Central memory CD8-positive, alpha-beta T cell (primary cell): ENCODE data around the gene HDDC3.
A peak's percentile ranks its signal among the peaks of the same experiment; 100 is the strongest.
"Not testable (repeated sequence)": the region's sequence is repeated elsewhere in the genome, so short reads cannot be mapped to it uniquely, and the experiment has no call there.

Experiments
- ATAC-seq: fragments of 150-1000 bp; cut with Tn5 transposase; replicated peaks from 2 replicates; pipeline ENCODE4 v1.10.0; 2022; ENCODE audit warnings: mild to moderate bottlenecking, moderate FRiP score, moderate number of reproducible peaks; ENCODE audit not compliant: poor library complexity, severe bottlenecking; ENCODE audit errors: extremely low read depth
- DNase-seq, 2 donors: peaks; one replicate each; pipeline ENCODE4 v3.0.0; 2021; ENCODE audit warnings: low spot score in 2 of 2
- H3K27ac Mint-ChIP-seq: one replicate; pipeline ENCODE4 v1.8.0; 2022; ENCODE audit warnings: low read depth, mild to moderate bottlenecking, moderate library complexity, mixed read lengths
- H3K27me3 Mint-ChIP-seq: one replicate; pipeline ENCODE4 v1.8.0; 2022; ENCODE audit warnings: mixed read lengths
- H3K36me3 Mint-ChIP-seq: one replicate; pipeline ENCODE4 v1.8.0; 2022; ENCODE audit warnings: mild to moderate bottlenecking, moderate library complexity, mixed read lengths; ENCODE audit not compliant: insufficient read depth
- H3K4me1 Mint-ChIP-seq: one replicate; pipeline ENCODE4 v1.8.0; 2022; ENCODE audit warnings: mixed read lengths
- H3K4me3 Mint-ChIP-seq: one replicate; pipeline ENCODE4 v1.8.0; 2022; ENCODE audit warnings: mild to moderate bottlenecking, moderate library complexity, mixed read lengths
- H3K9me3 Mint-ChIP-seq: one replicate; pipeline ENCODE4 v1.8.0; 2022; ENCODE audit warnings: mixed read lengths

The HDDC3 gene

DNA sequence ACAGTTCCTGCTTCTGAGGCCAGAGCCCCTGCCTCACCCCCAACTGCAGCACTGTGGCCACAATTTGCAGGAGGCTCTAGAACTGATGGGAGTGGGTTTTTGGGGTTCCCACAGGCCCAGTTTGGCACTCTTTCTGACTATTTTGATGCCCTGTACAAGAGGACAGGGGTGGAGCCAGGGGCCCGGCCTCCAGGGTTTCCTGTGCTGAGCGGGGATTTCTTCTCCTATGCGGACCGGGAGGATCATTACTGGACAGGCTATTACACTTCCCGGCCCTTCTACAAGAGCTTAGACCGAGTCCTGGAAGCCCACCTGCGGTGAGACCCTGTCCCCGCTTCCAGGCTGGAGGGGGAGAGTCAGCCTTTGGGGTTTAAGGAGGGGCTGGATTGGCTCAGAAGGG, 22.4 kb downstream of the HDDC3 start:
- Mint-ChIP-seq H3K27me3 (no peaks in the 10 kb centered on the region), H3K4me3 (no peak overlapping the region), H3K4me1 (peaks cover 8% of the 10 kb centered on the region), H3K9me3 (no peaks in the 10 kb centered on the region), H3K27ac (no peak overlapping the region), H3K36me3 (peaks cover 43% of the 10 kb centered on the region)
- ATAC-seq: no peak
- no peak for DNase-seq

DNA sequence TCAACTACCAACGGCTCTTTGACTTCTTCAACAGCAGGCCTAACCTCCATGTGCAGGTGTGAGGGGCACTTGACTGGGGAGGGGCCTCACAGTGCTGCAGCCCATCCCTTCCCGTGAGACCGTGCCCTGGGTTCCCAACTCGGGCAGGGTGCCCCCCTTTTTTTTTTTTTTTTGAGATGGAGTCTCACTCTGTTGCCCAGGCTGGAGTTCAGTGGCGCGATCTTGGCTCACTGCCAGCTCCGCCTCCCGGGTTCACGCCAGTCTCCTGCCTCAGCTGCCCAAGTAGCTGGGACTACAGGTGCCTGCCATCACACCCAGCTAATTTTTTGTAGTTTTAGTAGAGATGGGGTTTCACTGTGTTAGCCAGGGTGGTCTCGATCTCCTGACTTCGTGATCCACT, 22.9 kb downstream of the HDDC3 start:
- not testable (repeated sequence) for H3K27ac Mint-ChIP-seq, DNase-seq, H3K4me3 Mint-ChIP-seq, ATAC-seq, H3K9me3 Mint-ChIP-seq, H3K4me1 Mint-ChIP-seq, H3K27me3 Mint-ChIP-seq
- peaks cover 40% of the 10 kb centered on the region for H3K36me3 Mint-ChIP-seq

DNA sequence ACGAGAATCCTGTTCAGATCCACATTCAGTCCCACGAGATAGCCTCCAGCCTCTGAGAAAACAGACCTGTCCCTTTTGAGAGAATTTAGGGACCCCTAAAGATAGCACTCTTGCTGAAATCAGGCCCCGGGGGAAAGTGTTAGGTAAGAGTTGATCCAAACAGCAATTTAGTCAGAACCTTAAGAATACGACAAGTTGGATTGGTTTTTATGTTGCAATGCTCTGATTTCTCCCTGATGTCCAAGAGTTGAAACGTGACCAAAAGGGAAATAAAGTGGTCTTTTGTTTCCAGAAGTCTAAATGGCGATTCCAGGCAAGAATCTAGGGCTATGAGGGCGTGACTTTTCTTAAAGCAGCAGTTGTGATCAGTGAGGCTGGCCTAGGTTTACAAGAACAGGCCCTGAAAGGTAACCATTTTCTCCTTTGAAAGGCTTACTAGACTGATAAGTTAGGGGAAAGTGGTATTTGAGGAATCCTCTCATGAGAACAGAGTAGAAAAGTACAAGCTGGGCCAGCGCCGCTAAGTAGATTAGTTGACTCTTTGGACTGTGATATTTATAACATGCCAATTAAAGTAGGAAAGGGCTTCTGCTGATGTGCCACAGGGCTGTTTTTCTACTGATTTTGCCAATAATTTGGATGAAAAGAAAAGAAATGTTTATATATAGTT, 24.4 kb downstream of the HDDC3 start:
- DNase-seq (no peak), ATAC-seq (no peak)
- H3K9me3 Mint-ChIP-seq: no peaks in the 10 kb centered on the region
- H3K27me3 Mint-ChIP-seq: no peaks in the 10 kb centered on the region
- H3K27ac Mint-ChIP-seq: no peak overlapping the region
- peaks cover 15% of the 10 kb centered on the region for H3K4me1 Mint-ChIP-seq
- no peak overlapping the region for H3K4me3 Mint-ChIP-seq
- H3K36me3 Mint-ChIP-seq: peaks cover 33% of the 10 kb centered on the region

DNA sequence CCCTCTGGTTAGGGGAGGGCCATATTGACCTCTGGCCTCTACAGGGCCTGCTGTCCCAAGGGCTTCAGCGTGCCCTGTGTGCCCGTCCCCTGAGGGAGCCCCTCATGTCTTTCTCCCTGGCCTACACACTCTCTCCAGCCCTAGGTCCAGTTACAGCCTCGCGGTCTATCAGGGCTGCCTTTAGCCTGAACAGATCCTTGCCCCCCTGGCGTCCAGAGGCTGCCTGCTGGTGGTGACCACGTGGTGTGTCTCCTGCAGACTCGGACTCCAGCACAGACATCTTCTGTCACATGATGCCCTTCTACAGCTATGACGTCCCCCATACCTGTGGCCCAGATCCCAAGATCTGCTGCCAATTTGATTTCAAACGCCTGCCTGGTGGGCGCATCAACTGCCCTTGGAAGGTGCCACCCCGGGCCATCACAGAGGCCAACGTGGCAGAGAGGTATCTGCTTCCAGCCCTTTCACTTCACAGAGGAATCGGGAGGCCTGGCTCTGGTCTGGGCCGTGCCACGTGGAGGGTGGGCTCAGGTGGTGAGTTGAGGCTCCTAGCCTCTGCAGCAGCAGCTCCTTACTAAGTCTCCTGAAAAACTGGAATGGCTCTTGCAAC, 25.2 kb downstream of the HDDC3 start:
- DNase-seq: no peak
- Mint-ChIP-seq H3K27ac (peak overlapping the region; percentile 75), H3K36me3 (peaks cover 31% of the 10 kb centered on the region), H3K27me3 (no peaks in the 10 kb centered on the region), H3K4me3 (no peak overlapping the region), H3K4me1 (peaks cover 15% of the 10 kb centered on the region), H3K9me3 (no peaks in the 10 kb centered on the region)
- no peak for ATAC-seq

DNA sequence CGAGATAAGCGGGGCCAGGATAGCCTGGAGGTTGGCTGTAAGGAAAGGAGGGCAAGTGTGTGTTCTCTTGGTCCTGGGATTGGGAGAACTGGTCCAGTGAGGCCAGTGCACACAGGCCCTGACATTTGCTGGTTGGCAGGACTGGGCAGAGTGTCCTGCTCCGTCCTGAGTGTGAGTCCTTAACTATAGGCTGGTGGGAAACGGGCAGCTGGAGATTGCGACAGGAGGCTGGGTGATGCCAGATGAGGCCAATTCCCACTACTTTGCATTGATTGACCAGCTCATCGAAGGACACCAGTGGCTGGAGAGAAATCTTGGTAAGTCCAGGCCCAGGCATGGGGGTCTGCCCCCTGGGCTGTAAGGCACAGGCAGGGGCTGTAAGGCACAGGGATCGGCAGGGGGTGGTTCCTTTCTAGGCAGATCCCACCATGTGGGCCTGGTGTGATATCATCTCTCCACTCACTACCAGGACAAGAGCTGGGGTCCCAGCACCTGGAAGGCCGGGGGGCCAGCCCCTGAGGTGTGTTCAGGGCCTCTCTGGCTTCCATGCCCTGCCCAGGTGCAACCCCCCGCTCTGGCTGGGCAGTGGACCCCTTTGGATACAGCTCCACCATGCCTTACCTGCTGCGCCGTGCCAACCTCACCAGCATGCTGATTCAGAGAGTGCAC, 26.0 kb downstream of the HDDC3 start:
- ATAC-seq (no peak), DNase-seq (no peak)
- no peaks in the 10 kb centered on the region for H3K27me3 Mint-ChIP-seq
- peaks cover 21% of the 10 kb centered on the region for H3K4me1 Mint-ChIP-seq
- no peak overlapping the region for H3K4me3 Mint-ChIP-seq
- peaks cover 26% of the 10 kb centered on the region for H3K36me3 Mint-ChIP-seq
- H3K9me3 Mint-ChIP-seq: no peaks in the 10 kb centered on the region
- H3K27ac Mint-ChIP-seq: peak overlapping the region; percentile 29

DNA sequence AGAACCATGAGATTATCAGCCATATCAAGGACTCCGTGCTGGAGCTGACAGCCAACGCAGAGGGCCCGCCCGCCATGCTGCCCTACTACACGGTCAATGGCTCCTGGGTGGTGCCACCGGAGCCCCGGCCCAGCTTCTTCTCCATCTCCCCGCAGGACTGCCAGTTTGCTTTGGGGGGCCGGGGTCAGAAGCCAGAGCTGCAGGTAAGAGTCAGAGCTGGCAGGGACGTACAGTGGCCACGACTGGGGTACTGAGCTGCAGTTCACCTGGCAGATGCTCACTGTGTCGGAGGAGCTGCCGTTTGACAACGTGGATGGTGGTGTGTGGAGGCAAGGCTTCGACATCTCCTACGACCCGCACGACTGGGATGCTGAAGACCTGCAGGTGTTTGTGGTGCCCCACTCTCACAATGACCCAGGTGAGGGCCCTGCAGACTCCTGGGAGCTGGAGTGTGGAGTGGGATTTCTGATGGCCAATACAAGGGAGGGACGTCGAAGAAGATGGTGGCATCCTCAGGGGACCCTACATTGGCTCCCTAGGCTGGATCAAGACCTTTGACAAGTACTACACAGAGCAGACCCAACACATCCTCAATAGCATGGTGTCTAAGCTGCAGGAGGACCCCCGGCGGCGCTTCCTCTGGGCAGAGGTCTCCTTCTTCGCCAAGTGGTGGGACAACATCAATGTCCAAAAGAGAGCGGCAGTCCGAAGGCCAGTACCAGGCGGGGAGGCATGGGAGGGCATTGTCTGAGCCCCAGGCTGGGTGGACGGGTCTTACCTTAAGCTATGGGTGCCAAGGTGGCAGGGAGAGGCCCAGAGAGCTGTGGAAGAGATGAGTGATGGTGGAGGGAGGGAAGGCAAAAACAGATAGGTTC, 26.8 kb downstream of the HDDC3 start:
- H3K27ac Mint-ChIP-seq: peak overlapping the region; percentile 29
- H3K4me3 Mint-ChIP-seq: peak overlapping the region; percentile 13
- H3K4me1 Mint-ChIP-seq: peaks cover 24% of the 10 kb centered on the region
- H3K27me3 Mint-ChIP-seq: no peaks in the 10 kb centered on the region
- H3K9me3 Mint-ChIP-seq: no peaks in the 10 kb centered on the region
- peaks cover 23% of the 10 kb centered on the region for H3K36me3 Mint-ChIP-seq
- ATAC-seq: no peak
- no peak for DNase-seq

DNA sequence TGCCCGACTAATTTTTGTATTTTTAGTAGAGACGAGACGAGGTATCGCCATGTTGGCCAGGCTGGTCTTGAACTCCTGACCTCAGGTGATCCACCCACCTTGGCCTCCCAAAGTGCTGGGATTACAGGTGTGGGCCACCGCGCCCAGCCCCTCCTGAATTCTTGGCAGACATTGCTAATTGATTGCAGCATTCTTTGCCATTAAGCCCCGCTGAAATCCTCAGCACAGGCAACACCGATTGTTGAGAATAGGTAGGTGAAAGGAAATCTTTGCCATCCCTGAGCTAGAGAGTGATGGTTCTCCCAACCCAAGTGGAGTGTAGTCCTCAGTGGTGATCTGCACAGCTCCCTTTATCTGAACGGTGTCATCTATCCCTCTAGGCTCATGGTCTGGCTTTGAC, 27.6 kb downstream of the HDDC3 start:
- no peak for DNase-seq
- H3K27me3 Mint-ChIP-seq: no peaks in the 10 kb centered on the region
- peaks cover 22% of the 10 kb centered on the region for H3K36me3 Mint-ChIP-seq
- H3K9me3 Mint-ChIP-seq: no peaks in the 10 kb centered on the region
- peaks cover 24% of the 10 kb centered on the region for H3K4me1 Mint-ChIP-seq
- H3K27ac Mint-ChIP-seq: no peak overlapping the region
- H3K4me3 Mint-ChIP-seq: peak overlapping the region; percentile 13
- ATAC-seq: no peak

DNA sequence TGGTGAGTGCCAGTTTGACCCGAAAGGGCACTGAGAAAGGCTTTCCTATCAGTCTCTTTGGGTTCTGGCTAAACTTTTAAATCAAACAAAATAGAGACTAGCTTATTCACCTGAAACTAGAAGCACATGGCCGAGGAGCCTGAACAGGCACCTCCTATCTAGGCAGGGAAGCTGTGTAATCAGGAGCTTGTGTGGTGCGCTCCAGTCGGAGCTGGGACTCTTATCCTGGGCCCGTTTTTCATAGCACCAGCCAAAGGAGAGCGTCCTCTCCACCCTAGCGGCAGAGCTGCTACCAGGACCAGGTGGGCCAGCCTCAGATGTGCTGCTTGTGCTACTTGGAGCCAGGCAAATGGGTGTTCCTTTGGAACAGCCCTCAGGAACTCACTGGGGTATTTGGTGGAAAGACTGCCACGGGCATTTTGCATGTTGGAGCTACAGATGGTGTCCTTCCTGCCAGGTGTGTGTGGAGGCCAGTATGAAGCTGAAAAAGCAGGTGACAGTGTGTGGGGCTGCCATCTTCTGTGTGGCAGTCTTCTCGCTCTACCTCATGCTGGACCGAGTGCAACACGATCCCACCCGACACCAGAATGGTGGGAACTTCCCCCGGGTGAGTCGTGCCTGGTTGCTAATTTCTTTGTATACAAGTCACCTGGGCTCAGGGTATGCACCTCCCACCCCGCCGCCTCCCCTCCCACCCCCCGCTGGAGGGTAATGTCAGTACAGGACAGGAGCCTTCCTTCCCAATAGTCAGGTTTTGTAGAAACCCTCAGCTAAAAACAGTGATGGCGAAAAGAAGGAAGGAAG, 28.4 kb downstream of the HDDC3 start:
- Mint-ChIP-seq H3K36me3 (peaks cover 17% of the 10 kb centered on the region), H3K27ac (peak overlapping the region; percentile 92)

DNA sequence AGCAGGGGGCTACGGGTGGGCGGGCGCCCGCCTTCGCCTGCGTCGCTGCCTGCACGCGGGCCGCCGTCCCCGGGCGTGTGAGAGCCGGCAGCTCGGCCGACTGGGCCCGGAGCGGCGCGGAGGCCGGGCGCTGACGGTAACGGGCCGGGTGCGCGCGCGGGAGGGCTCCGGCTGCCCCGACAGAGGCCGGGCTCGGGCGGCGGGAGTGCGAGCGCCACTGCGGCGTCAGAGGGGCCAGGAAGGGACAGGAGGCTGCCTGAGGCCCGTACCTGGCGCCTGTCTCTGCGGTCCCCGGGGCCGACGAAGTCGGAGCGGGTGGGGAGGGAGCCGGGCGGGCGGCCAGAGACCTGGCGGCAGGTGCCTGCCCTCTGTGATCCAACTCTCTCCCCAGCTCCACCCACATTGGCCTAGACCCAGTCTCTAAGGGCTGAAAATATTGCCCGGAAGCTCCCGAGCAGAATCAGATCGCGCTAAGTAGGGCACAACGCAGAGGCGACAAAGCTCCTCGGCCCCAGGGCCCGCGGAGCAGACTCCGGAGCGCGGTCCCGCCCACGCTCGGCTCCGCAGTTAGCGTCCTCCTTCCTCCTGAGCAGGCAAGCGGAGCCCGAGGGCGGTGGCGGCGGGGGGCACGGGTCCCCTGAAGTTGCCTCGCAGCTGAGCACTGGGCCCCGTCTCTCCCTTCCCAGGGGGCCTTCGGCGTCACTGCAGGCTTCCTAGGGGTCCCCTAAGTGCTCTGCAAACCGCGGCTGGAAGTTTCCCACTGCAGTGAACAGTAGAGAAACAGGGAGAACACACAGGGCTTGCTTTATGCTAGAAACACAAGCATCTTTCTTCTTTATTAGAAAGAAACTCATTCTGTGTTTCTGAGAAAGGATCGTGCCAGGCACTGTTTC, 29.3 kb downstream of the HDDC3 start, which contains the start of gene MAN2A2:
Gene MAN2A2 (plus strand): TSS at position 463 of the 893 bp plus-strand sequence. CDS start 906 bp downstream, outside the sequence.
- Mint-ChIP-seq H3K27me3 (no peaks in the 10 kb centered on the region), H3K4me3 (peak within 1 kb of the TSS; percentile 95), H3K9me3 (no peaks in the 10 kb centered on the region), H3K27ac (peak within 1 kb of the TSS; percentile 92), H3K4me1 (peaks cover 24% of the 10 kb centered on the region), H3K36me3 (peaks cover 17% of the 10 kb centered on the region)
- peak; percentile 76 for ATAC-seq
- DNase-seq: peak; percentile 44 to 56

More for the DNA sequence above, 28.4 kb downstream of the HDDC3 start:
- H3K27me3 Mint-ChIP-seq: no peaks in the 10 kb centered on the region
- no peak for ATAC-seq
- no peaks in the 10 kb centered on the region for H3K9me3 Mint-ChIP-seq
- DNase-seq: no peak
- H3K4me3 Mint-ChIP-seq: peak overlapping the region; percentile 95
- peaks cover 24% of the 10 kb centered on the region for H3K4me1 Mint-ChIP-seq

DNA sequence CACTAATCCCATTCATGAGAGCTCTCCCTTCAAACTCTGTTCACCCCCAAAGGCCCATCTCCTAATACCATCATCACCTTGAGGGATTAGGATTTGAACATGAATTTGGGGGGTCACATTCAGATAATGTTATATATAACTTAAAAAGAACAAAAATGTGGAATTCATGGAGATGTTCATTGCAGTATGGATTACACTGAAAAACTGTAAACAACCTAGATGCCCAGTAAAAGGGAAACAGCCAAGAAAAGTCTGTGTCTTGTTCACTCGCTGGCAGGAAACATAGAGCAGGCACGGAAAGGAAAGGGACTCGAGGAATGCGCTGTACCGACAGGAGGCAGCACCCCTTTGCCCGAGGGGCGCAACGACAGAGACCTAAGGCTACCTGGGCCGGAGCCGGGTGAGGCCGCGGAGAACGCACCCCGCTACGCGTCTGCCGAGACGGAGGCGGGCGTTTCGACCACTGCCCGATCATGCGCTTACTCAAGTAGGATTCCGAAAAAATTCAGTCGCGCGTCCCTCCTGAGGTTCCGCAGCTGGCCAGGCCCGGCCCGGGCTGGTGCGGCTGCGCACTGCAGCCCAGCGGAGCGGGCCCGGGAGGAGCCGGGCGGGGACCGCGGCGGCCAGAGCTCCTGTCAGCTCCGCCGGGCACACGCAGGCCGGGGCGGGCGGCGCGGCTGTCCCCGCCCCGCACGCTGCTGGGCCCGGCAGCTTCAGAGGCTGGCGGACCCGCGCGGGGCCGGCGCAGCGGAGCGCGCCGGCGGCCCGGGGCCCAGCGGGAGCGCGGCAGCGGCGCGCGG, 30.1 kb downstream of the HDDC3 start:
- no peaks in the 10 kb centered on the region for H3K27me3 Mint-ChIP-seq
- peaks cover 13% of the 10 kb centered on the region for H3K36me3 Mint-ChIP-seq
- no peaks in the 10 kb centered on the region for H3K9me3 Mint-ChIP-seq
- peaks cover 24% of the 10 kb centered on the region for H3K4me1 Mint-ChIP-seq
- H3K27ac Mint-ChIP-seq: peak overlapping the region; percentile 82
- DNase-seq: peak; percentile 50 to 51
- H3K4me3 Mint-ChIP-seq: peak overlapping the region; percentile 82
- peak; percentile 75 for ATAC-seq
